Mesenchymal stem cell (in vitro differentiated cells and primary cell): Measurements from ENCODE around the gene GTF2F1.
A peak's percentile ranks its signal among the peaks of the same experiment; 100 is the strongest.

Experiments used
- DNase-seq: peaks from one replicate; pipeline ENCODE4 v3.0.0-alpha.2; 2013
- H2AFZ ChIP-seq: one replicate; pipeline ENCODE4 v1.6.1; 2013; ENCODE audit warnings: low read depth, mild to moderate bottlenecking, control low read depth, inconsistent platforms, low read length, moderate library complexity
- H2AK5ac ChIP-seq: 2 replicates; pipeline ENCODE4 v1.6.1; 2013; ENCODE audit warnings: low read length, moderate library complexity, mild to moderate bottlenecking, inconsistent platforms; ENCODE audit not compliant: severe bottlenecking
- H2BK120ac ChIP-seq: one replicate; pipeline ENCODE4 v1.6.1; 2013; ENCODE audit warnings: low read depth, mild to moderate bottlenecking, inconsistent platforms, low read length, moderate library complexity
- H2BK12ac ChIP-seq, 2 experiments: one replicate each; pipeline ENCODE4 v1.6.1; 2013; ENCODE audit warnings: inconsistent platforms in 2 of 2, low read length in 2 of 2, mild to moderate bottlenecking in 2 of 2, moderate library complexity in 2 of 2, control low read depth in 1 of 2
- H2BK15ac ChIP-seq: one replicate; pipeline ENCODE4 v1.6.1; 2013; ENCODE audit warnings: mild to moderate bottlenecking, low read depth, inconsistent platforms; ENCODE audit not compliant: poor library complexity, severe bottlenecking
- H2BK5ac ChIP-seq: 2 replicates; pipeline ENCODE4 v1.6.1; 2013; ENCODE audit warnings: low read depth, mild to moderate bottlenecking, low read length, control low read depth, inconsistent platforms; ENCODE audit not compliant: poor library complexity, severe bottlenecking
- H3K14ac ChIP-seq, 2 experiments: one replicate each; pipeline ENCODE4 v1.6.1; 2013; ENCODE audit warnings: inconsistent platforms in 2 of 2, low read length in 2 of 2, control low read depth in 1 of 2, mild to moderate bottlenecking in 1 of 2, moderate library complexity in 1 of 2
- H3K18ac ChIP-seq, 2 experiments: one replicate each; pipeline ENCODE4 v1.6.1; 2013; ENCODE audit warnings: inconsistent platforms in 2 of 2, low read length in 2 of 2, control low read depth in 1 of 2, low read depth in 1 of 2, mild to moderate bottlenecking in 1 of 2
- H3K23ac ChIP-seq, 2 experiments: one replicate each; pipeline ENCODE4 v1.6.1; 2013; ENCODE audit warnings: inconsistent platforms in 2 of 2, low read length in 2 of 2, mild to moderate bottlenecking in 2 of 2, moderate library complexity in 2 of 2, control low read depth in 1 of 2
- H3K27ac ChIP-seq: 2 replicates; pipeline ENCODE4 v1.5.1; 2013; ENCODE audit warnings: mild to moderate bottlenecking, moderate library complexity, low read length, control low read depth, inconsistent platforms; ENCODE audit not compliant: poor library complexity, severe bottlenecking
- H3K27me3 ChIP-seq, 2 experiments: 2 replicates each; pipeline versions ENCODE4 v1.6.1 to v1.7.0; 2013; ENCODE audit warnings: low read length in 2 of 2, mild to moderate bottlenecking in 2 of 2, moderate library complexity in 2 of 2, control low read depth in 1 of 2, inconsistent platforms in 1 of 2; ENCODE audit not compliant: control insufficient read depth in 1 of 2, insufficient read depth in 1 of 2
- H3K36me3 ChIP-seq, 2 experiments: 2 replicates each; pipeline versions ENCODE4 v1.6.1 to v1.7.0; 2013; ENCODE audit warnings: low read length in 2 of 2, control low read depth in 1 of 2, inconsistent platforms in 1 of 2, low read depth in 1 of 2, mild to moderate bottlenecking in 1 of 2; ENCODE audit not compliant: insufficient read depth in 2 of 2, control insufficient read depth in 1 of 2
- H3K4ac ChIP-seq, 2 experiments: one replicate each; pipeline ENCODE4 v1.6.1; 2013; ENCODE audit warnings: inconsistent platforms in 2 of 2, low read length in 2 of 2, mild to moderate bottlenecking in 2 of 2, moderate library complexity in 2 of 2, control low read depth in 1 of 2, low read depth in 1 of 2
- H3K4me1 ChIP-seq: 2 replicates; pipeline ENCODE4 v1.6.1; 2013; ENCODE audit warnings: low read depth, low read length, control low read depth; ENCODE audit not compliant: control insufficient read depth, insufficient read depth
- H3K4me2 ChIP-seq: 2 replicates; pipeline ENCODE4 v1.6.1; 2013; ENCODE audit warnings: low read length, mild to moderate bottlenecking, inconsistent platforms; ENCODE audit not compliant: poor library complexity, severe bottlenecking
- H3K4me3 ChIP-seq, 2 experiments: 2 replicates each; pipeline versions ENCODE4 v1.5.1 to v1.7.0; 2013; ENCODE audit warnings: low read length in 2 of 2, mild to moderate bottlenecking in 2 of 2, control low read depth in 1 of 2, low read depth in 1 of 2; ENCODE audit not compliant: insufficient read depth in 1 of 2
- H3K79me1 ChIP-seq: replicated peaks from 2 replicates; pipeline ENCODE4 v1.6.1; 2013; ENCODE audit warnings: mild to moderate bottlenecking, control low read depth, low read length, inconsistent platforms; ENCODE audit not compliant: poor library complexity, severe bottlenecking
- H3K9ac ChIP-seq: 2 replicates; pipeline ENCODE4 v1.7.0; 2013; ENCODE audit warnings: mild to moderate bottlenecking, low read length, moderate library complexity
- H3K9me3 ChIP-seq: 2 replicates; pipeline ENCODE4 v1.7.0; 2013; ENCODE audit warnings: mild to moderate bottlenecking, low read length; ENCODE audit not compliant: control insufficient read depth
- H4K8ac ChIP-seq: one replicate; pipeline ENCODE4 v1.6.1; 2013; ENCODE audit warnings: inconsistent platforms, mild to moderate bottlenecking, low read length, moderate library complexity
- H4K91ac ChIP-seq: one replicate; pipeline ENCODE4 v1.6.1; 2013; ENCODE audit warnings: mild to moderate bottlenecking, low read length, inconsistent platforms
- WGBS: methylation state at CpG from one replicate; pipeline ENCODE4 v1.1.7; 2013; ENCODE audit warnings: mixed read lengths; 5-methylcytosine and 5-hydroxymethylcytosine counted together

Gene GTF2F1

DNA sequence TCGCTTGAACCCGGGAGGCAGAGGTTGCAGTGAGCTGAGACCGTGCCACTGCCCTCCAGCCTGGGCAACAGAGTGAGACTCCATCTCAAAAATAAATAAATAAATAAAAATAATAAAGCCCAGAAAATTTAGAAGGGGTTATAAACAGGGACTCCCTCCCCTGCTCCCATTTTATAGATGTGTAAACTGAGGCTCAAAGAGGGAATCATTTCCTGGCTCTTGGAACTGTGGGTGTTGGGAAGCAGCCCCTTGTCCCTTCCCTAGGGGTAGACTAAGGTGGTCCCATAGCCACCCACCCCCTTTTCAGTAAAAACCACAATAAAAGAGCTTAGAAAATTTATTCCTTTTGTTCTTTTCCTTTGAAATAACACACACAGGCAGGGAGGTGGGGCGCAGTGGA is 46.8 kb upstream of the GTF2F1 start:
- no peak overlapping the region for H2BK15ac ChIP-seq
- H3K79me1 ChIP-seq, result no peaks in the 10 kb centered on the region
- H2BK12ac ChIP-seq, result no peak overlapping the region
- no peaks in the 10 kb centered on the region for H3K27me3 ChIP-seq
- WGBS, result 67% methylated on average over 1 of the region's 4 CpGs
- no peak overlapping the region for H2BK5ac ChIP-seq
- no peaks in the 10 kb centered on the region for H3K9me3 ChIP-seq
- no peak overlapping the region for H2AFZ ChIP-seq
- H4K91ac ChIP-seq, result no peak overlapping the region
- no peak overlapping the region for H3K14ac ChIP-seq
- no peak overlapping the region for H2AK5ac ChIP-seq
- H3K4me1 ChIP-seq, result no peaks in the 10 kb centered on the region
- H3K4me2 ChIP-seq, result no peak overlapping the region
- DNase-seq, result no peak
- no peak overlapping the region for H3K4ac ChIP-seq
- H3K23ac ChIP-seq, result no peak overlapping the region
- no peak overlapping the region for H3K4me3 ChIP-seq
- H4K8ac ChIP-seq, result no peak overlapping the region
- H3K18ac ChIP-seq, result no peak overlapping the region
- peaks cover 0 to 14% of the 10 kb centered on the region in 2 experiments for H3K36me3 ChIP-seq
- H3K9ac ChIP-seq, result no peak overlapping the region
- H3K27ac ChIP-seq, result no peak overlapping the region
- no peak overlapping the region for H2BK120ac ChIP-seq

DNA sequence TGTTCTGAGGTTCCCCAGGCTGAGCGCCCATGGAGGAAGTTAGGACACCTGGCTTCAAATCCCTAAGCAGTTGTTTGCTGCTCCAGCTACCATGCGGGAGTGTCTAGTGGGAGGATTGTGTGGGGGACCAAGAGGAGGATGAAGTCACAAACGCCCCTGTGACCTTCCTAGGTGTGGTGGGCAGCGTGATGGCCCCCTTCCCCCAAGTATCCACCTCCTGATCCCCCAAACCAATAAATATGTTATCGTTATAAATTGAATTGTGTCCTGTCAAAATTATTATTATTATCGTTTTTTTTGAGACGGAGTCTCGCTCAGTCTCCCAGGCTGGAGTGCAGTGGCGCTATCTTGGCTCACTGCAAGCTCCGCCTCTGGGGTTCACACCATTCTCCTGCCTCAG is 40.7 kb upstream of the GTF2F1 start, which contains the start of gene SLC25A41:
Gene SLC25A41, minus strand, starts transcription at position 101 of the 400 bp plus-strand sequence. Its CDS starts 70 bp downstream, at position 31.
- H3K14ac ChIP-seq, result no peak within 1 kb of the TSS
- no peaks in the 10 kb centered on the region for H3K36me3 ChIP-seq
- H3K27ac ChIP-seq, result no peak within 1 kb of the TSS
- no peak within 1 kb of the TSS for H3K4me3 ChIP-seq
- H3K4me2 ChIP-seq, result no peak within 1 kb of the TSS
- H3K23ac ChIP-seq, result no peak within 1 kb of the TSS
- DNase-seq, result no peak
- no peak within 1 kb of the TSS for H2AK5ac ChIP-seq
- H3K79me1 ChIP-seq, result no peaks in the 10 kb centered on the region
- H2BK120ac ChIP-seq, result peak within 1 kb of the TSS; percentile 19
- H2AFZ ChIP-seq, result no peak within 1 kb of the TSS
- no peak within 1 kb of the TSS for H4K8ac ChIP-seq
- no peak within 1 kb of the TSS for H3K9ac ChIP-seq
- H3K18ac ChIP-seq, result no peak within 1 kb of the TSS
- no peaks in the 10 kb centered on the region for H3K4me1 ChIP-seq
- peak within 1 kb of the TSS; percentile 43 for H4K91ac ChIP-seq
- no peak within 1 kb of the TSS for H2BK15ac ChIP-seq
- peaks cover 10 to 16% of the 10 kb centered on the region in 2 experiments for H3K27me3 ChIP-seq
- H3K9me3 ChIP-seq, result no peaks in the 10 kb centered on the region
- no peak within 1 kb of the TSS for H2BK5ac ChIP-seq
- 91% methylated on average over 8 of the region's 10 CpGs for WGBS
- H2BK12ac ChIP-seq, result no peak within 1 kb of the TSS
- no peak within 1 kb of the TSS for H3K4ac ChIP-seq

DNA sequence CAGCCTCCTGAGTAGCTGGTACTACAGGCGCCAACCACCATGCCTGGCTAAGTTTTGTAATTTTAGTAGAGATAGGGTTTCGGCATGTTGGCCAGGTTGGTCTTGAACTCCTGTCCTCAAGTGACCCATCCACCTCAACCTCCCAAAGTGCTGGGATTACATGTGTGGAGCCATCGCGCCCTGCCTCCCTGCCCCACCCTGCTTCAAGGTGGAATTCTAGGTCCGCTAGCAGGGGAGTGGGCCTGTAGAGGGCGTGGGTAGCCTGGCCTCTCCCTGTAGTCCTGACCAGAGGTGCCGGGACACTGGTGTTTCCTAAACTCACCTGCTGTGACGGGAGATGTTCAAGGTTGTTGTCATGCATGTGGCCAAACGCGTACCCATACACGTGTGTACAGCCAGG is 40.2 kb upstream of the GTF2F1 start:
- Histone ChIP-seq H3K4me1 (no peaks in the 10 kb centered on the region), H3K79me1 (no peaks in the 10 kb centered on the region), H2BK15ac (no peak overlapping the region), H3K27me3 (peaks cover 10 to 16% of the 10 kb centered on the region in 2 experiments), H3K14ac (no peak overlapping the region), H3K36me3 (no peaks in the 10 kb centered on the region), H2AFZ (no peak overlapping the region), H3K27ac (no peak overlapping the region), H2BK5ac (no peak overlapping the region), H3K18ac (no peak overlapping the region), H3K4me2 (no peak overlapping the region), H3K4ac (no peak overlapping the region), H3K23ac (no peak overlapping the region), H3K9ac (no peak overlapping the region), H2BK120ac (no peak overlapping the region), H3K9me3 (no peaks in the 10 kb centered on the region), H2AK5ac (no peak overlapping the region), H3K4me3 (no peak overlapping the region), H4K91ac (peak overlapping the region; percentile 43), H4K8ac (no peak overlapping the region), H2BK12ac (no peak overlapping the region)
- WGBS, result 72% methylated on average over 11 of the region's 11 CpGs
- DNase-seq, result no peak

DNA sequence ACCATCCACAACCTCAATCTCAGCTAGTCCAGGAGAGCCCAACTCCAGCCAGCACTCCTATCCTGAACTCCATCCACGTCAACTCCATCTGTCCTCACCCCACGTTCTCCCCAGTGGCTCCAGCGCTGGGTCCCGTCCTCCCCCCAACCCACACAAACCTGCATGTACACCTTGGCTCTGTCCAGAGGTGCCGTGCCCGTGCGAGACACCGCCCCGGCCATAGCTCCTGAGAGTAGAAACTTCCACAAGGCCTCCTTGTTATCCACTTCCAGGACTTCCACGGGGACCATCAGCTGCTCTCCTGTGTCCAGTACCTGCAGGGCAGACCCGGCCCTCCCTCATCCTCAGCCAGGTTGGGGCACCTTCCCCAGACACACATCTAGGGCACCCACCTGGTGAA is 38.9 kb upstream of the GTF2F1 start:
- no peaks in the 10 kb centered on the region for H3K4me1 ChIP-seq
- H3K27me3 ChIP-seq, result peaks cover 10 to 16% of the 10 kb centered on the region in 2 experiments
- no peak overlapping the region for H4K91ac ChIP-seq
- H2BK5ac ChIP-seq, result no peak overlapping the region
- no peak overlapping the region for H3K4ac ChIP-seq
- H3K23ac ChIP-seq, result no peak overlapping the region
- no peak for DNase-seq
- no peak overlapping the region for H3K4me2 ChIP-seq
- H3K9me3 ChIP-seq, result no peaks in the 10 kb centered on the region
- no peak overlapping the region for H3K9ac ChIP-seq
- 84% methylated on average over 11 of the region's 11 CpGs for WGBS
- H2BK12ac ChIP-seq, result no peak overlapping the region
- no peaks in the 10 kb centered on the region for H3K79me1 ChIP-seq
- no peak overlapping the region for H3K14ac ChIP-seq
- no peak overlapping the region for H2BK15ac ChIP-seq
- H3K36me3 ChIP-seq, result no peaks in the 10 kb centered on the region
- no peak overlapping the region for H2AK5ac ChIP-seq
- no peak overlapping the region for H2AFZ ChIP-seq
- H2BK120ac ChIP-seq, result no peak overlapping the region
- H4K8ac ChIP-seq, result no peak overlapping the region
- H3K18ac ChIP-seq, result no peak overlapping the region
- H3K27ac ChIP-seq, result no peak overlapping the region
- H3K4me3 ChIP-seq, result no peak overlapping the region
